K562 (cell line): ENCODE data around the gene RALGPS1. TPM values are rescaled to one million over a fixed set of nuclear protein-coding genes. Genes with fewer than 3 reads are reported as not detected.

Experiments
- BHLHE40 ChIP-seq: IDR thresholded peaks from 2 replicates; pipeline ENCODE4 v1.6.1; 2011; ENCODE audit warnings: low read length, improper control_type of control experiment
- CCNT2 ChIP-seq: IDR thresholded peaks from 2 replicates; pipeline ENCODE4 v1.6.1; 2011; ENCODE audit warnings: borderline replicate concordance, low read depth, mild to moderate bottlenecking, moderate library complexity, mixed read lengths, low read length; ENCODE audit not compliant: insufficient read length; ENCODE audit errors: extremely low read depth
- CHCHD3 ChIP-seq: fragments of 250-450 bp; sonication (Bioruptor Pico); IDR thresholded peaks from 2 replicates; pipeline ENCODE4 v2.1.2; 2022; ENCODE audit warnings: mild to moderate bottlenecking
- E4F1 ChIP-seq: fragments of 250-450 bp; sonication (Bioruptor Pico); IDR thresholded peaks from 2 replicates; pipeline ENCODE4 v1.5.0; 2021; ENCODE audit warnings: mild to moderate bottlenecking, borderline replicate concordance
- EP300 ChIP-seq: IDR thresholded peaks from 2 replicates; pipeline ENCODE4 v1.6.1; 2012; ENCODE audit warnings: low read length, improper control_type of control experiment
- MGA ChIP-seq: fragments of 450-650 bp; IDR thresholded peaks from 2 replicates; pipeline ENCODE4 v1.6.1; 2016; ENCODE audit warnings: mild to moderate bottlenecking, moderate library complexity
- MYBL2 ChIP-seq, 2 experiments: fragments of 450-650 bp in 1 of 2; sonication (generic) in 1 of 2; formaldehyde crosslinking in 1 of 2; IDR thresholded peaks; 2 replicates each; pipeline versions ENCODE4 v1.6.1 to v1.8.1; 2017 to 2022; ENCODE audit warnings: borderline replicate concordance in 1 of 2, inconsistent platforms in 1 of 2, low read depth in 1 of 2, mild to moderate bottlenecking in 1 of 2, missing genetic modification reagents in 1 of 2, moderate library complexity in 1 of 2
- NR1H2 ChIP-seq: sonication (generic); formaldehyde crosslinking; IDR thresholded peaks from 2 replicates; pipeline ENCODE4 v1.4.0; 2020; ENCODE audit warnings: mild to moderate bottlenecking, missing genetic modification reagents
- ZNF12 ChIP-seq: sonication (generic); formaldehyde crosslinking; IDR thresholded peaks from 2 replicates; pipeline ENCODE4 v1.4.0; 2020; ENCODE audit warnings: mild to moderate bottlenecking, missing genetic modification reagents
- ZNF785 ChIP-seq: fragments of 250-450 bp; sonication (Bioruptor Pico); IDR thresholded peaks from 2 replicates; pipeline ENCODE4 v1.4.0; 2020; ENCODE audit warnings: mild to moderate bottlenecking
- polyA plus RNA-seq, 8 experiments: library from polyadenylated mRNA; depleted of rRNA in 4 of 8; stranded (reverse) in 5 of 8; unstranded in 3 of 8; fragments of >200 nt; fragmentation: Nextera tagmentation in 2 of 8; fragmentation: Illumina TruSeq in 1 of 8; extraction: Ambion mirVana in 2 of 8; extraction: Trizol in 1 of 8; gene quantifications; 2 replicates each; pipeline versions ENCODE4 v1.2.1 to v1.2.3, GENCODE V29; 2011 to 2014; ENCODE audit warnings: inconsistent platforms in 1 of 8, missing spikeins in 1 of 8
- total RNA-seq, 7 experiments: library from RNA; depleted of rRNA in 6 of 7; stranded (reverse); fragments of >200 nt in 6 of 7; fragmentation: Illumina TruSeq in 2 of 7; extraction: Trizol in 2 of 7; gene quantifications; 2 replicates each; pipeline versions ENCODE4 v1.2.1 to v1.2.3, GENCODE V29; 2011 to 2021; ENCODE audit warnings: low replicate concordance in 1 of 7

The RALGPS1 gene
- total and polyA plus RNA-seq, 9 of the 15 experiments (the other 6 are each of a cell fraction or from before 2014, with no cell fraction given) = 0.04 to 2.6 (median 1.5) TPM

- no peak for TF ChIP-seq NR1H2 (CRISPR knock-in tag)
- TF ChIP-seq MGA = 0 out of 2 replicates have a peak, but pooled peaks have one; percentile 23
- TF ChIP-seq CHCHD3 (CRISPR knock-in tag) = no peak
- no peak for TF ChIP-seq E4F1 (CRISPR knock-in tag)
- TF ChIP-seq MYBL2 (IDR thresholded peaks at IDR 0.05; ENCODE audit: low read depth) = no peak
- TF ChIP-seq MYBL2 (CRISPR knock-in tag; IDR thresholded peaks at IDR 0.05; ENCODE audit: borderline replicate concordance) = no peak
- no peak for TF ChIP-seq ZNF785
- no peak for TF ChIP-seq CCNT2
- TF ChIP-seq BHLHE40 = peak; percentile 31
- TF ChIP-seq EP300 = peak; percentile 57
- 0 out of 2 replicates have a peak, but pooled peaks have one; percentile 25 for TF ChIP-seq ZNF12 (CRISPR knock-in tag)
Observed at GRCh38 chr9:127187231-127187956, 272.8 kb downstream of the RALGPS1 start (continued).
